8988T (cell line): Measurements from ENCODE around the gene BTBD2.

Experiments
- DNase-seq: peaks from one replicate; pipeline ENCODE4 v3.0.0; 2011

Gene BTBD2

GRCh38 chr19:1981253-1981652, 34.3 kb downstream of the BTBD2 start:
- no peak for DNase-seq

- no peak for DNase-seq
Measured at GRCh38 chr19:1980809-1981181, 34.7 kb downstream of the BTBD2 start.

- no peak for DNase-seq
Measured at GRCh38 chr19:1980091-1980808, 35.3 kb downstream of the BTBD2 start.

- no peak for DNase-seq
Measured at GRCh38 chr19:1979642-1980041, 35.9 kb downstream of the BTBD2 start.

GRCh38 chr19:1979017-1979416, 36.5 kb downstream of the BTBD2 start:
- DNase-seq, result no peak

GRCh38 chr19:1978346-1978894, 37.1 kb downstream of the BTBD2 start:
- no peak for DNase-seq

DNA sequence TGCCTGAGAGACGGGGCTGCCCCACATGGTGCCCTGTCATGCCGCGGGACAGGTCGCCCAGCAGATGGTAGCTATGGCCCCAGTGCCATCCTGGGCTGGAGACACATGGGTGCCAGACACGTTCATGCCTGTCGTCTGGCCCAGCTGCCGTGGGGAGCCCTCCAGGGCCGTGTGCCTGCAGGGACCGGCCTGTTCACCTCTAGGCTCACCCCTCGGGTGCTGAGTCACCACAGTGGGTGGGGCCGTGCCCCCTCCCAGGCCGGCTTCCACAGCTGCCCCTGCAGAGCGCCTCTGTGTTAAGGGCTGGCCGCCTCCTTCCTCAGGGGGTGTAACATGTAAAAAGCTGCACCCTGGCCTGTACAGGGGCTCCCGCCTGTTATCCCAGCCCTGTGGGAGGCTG, 38.4 kb downstream of the BTBD2 start:
- no peak for DNase-seq

DNA sequence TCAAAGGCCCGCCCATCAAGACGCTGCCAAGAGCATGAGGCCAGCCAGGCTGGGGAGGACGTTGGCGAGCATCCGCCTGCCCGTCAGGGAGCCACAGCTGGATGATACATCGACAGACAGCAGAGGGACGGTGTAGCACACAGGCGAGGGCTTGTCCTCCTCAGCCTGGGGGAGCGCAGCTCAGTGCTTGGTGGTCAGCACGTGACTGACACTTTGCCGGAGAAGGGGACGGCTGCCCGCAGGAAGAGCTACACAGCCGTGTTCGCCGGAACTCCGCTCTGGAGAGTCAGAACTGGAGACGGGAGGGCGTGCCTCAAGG, 40.4 kb downstream of the BTBD2 start:
- no peak for DNase-seq

- no peak for DNase-seq
Measured at GRCh38 chr19:1974381-1975161, 40.9 kb downstream of the BTBD2 start.

GRCh38 chr19:1970806-1971502, 44.6 kb downstream of the BTBD2 start:
- no peak for DNase-seq

- no peak for DNase-seq
Measured at GRCh38 chr19:1970003-1970805, 45.3 kb downstream of the BTBD2 start.

DNA sequence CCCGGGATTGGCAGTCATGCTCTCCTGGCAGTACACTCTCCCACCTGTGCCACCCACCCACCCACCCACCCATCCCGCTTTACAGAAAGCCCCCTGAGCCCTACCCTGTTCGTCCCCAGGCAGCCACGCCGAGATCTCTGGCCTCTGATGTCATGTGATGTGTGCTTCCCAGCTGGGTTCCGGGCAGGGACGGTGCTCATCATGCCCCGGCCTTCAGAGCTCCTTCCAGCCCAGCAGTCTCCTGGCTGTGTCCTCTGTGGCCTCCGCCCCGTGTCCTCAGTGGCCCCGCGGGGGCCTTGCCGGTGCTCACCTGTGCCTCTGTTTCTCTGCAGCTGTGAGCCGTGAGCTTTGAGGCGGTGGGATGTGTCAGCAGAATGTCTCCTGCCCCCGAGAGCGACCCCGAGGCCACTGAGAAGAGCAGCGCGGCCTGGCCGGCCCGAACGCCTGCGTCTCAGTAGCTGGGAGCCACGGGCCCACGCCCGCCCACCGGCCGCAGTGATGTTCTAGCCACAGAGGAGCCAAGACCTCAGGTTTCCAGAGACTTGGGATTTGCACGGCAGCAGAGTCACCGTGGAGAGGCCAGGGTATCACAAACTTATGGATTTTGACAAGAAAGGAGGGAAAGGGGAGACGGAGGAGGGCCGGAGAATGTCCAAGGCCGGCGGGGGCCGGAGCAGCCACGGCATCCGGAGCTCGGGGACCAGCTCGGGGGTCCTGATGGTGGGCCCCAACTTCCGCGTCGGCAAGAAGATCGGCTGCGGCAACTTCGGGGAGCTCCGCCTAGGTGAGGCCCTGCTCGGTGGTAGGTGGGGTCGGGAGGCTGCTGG, 46.1 kb downstream of the BTBD2 start:
- no peak for DNase-seq

DNA sequence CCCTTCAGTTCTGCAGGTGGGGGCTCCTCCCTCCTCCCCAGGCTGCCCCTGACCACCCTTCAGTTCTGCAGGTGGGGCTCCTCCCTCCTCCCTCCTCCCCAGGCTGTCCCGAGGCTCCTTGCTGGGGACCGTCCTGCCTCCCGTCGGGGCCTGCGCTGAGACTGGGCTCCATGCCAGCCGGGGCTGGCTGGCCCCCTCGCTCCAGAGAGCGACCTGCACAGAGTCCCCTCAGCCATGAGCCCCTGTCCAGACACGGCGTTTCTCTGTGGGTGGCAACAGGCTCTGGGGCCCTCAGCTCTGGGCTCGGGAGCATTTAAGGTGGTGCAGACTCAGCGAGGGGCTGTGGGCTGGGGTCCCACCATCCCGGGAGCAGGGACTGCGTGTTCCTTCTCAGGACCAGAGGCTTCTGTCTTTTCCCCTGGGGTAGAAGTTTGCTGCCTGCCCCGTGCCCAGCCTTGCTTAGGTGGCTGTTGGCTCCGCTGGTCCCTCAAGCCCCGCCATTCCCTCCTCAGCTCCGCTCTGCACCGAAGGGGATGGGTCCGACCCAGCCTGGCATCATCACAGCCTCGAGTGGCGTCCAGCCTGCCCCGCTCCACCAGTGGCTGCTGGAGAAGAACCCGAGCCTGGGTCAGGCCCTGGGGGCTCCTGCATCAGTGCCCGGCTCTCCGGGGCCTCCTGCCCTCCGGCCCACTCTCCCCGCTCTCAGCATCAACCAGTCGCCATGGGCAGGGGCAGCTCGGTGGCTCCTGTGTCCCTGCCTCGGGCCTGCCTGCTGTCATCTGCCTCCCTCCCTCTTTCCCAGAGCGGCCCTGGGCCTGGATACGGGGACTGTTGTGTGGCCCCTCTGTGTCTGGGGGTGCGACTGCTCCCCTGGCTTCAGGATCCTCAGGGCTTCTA, 47.0 kb downstream of the BTBD2 start:
- DNase-seq, result no peak

- no peak for DNase-seq
Measured at GRCh38 chr19:1967087-1967608, 48.4 kb downstream of the BTBD2 start.

GRCh38 chr19:1962674-1963073, 52.8 kb downstream of the BTBD2 start:
- DNase-seq, result no peak

GRCh38 chr19:1961000-1961883, 54.3 kb downstream of the BTBD2 start:
- DNase-seq, result no peak

- DNase-seq, result no peak
Measured at GRCh38 chr19:1959928-1960589, 55.5 kb downstream of the BTBD2 start.

- no peak for DNase-seq
Measured at GRCh38 chr19:1957562-1958248, 57.8 kb downstream of the BTBD2 start.
